ENCODE measurements around the gene CILP2.

DNA sequence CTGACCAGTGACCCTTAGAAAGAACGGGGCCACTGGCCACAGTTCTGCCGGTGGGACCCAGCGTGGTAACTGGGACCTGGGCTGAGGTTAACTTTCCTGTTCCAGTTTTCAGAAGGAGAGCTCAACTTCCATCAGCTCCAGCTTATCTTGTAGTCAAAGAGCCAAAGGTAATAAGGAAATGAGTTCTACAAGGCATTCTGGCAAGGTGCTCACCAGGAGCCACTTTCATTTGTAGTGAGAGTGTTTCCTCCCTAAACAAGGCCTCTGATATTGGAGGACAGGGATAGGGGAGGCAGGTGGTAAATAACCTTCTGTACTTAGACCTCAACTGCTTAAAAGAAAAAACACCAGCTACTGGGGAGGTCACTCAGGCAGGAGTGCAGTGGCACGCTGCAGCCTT is 42.4 kb downstream of the CILP2 start:
- TF ChIP-seq TAF1 (IDR thresholded peaks at IDR 0.05; ENCODE audit: borderline replicate concordance, low read depth, low read length) (no peak), POLR2A (IDR thresholded peaks at IDR 0.05; ENCODE audit: low read depth, low read length) (no peak), POLR2AphosphoS5 (IDR thresholded peaks at IDR 0.05; ENCODE audit: low read depth, low read length) (no peak)

Measured in GM12892 (cell line).